PC-9 (cell line): Measurements from ENCODE around the gene ERGIC1. TPM values are rescaled to one million over a fixed set of nuclear protein-coding genes. Genes with fewer than 3 reads are reported as not detected.
A peak's percentile ranks its signal among the peaks of the same experiment; 100 is the strongest.

Experiments
- BruUV-seq: library from RNA; stranded (reverse); fragments of 400-500 nt; replicated peaks from 2 replicates; lab custom pipeline; 2021; lab: Mats Ljungman, UMichigan
- CTCF ChIA-PET: fragments of 300-600 bp; sonication (Branson Sonifier 250); formaldehyde crosslinking; loops from one replicate; lab custom pipeline; 2022; ENCODE audit warnings: antibody characterized with exemption; lab: Charles Lee
- POLR2A ChIA-PET: fragments of 300-600 bp; sonication (Branson Sonifier 250); formaldehyde crosslinking; loops from one replicate; lab custom pipeline; 2022; ENCODE audit warnings: antibody characterized with exemption; ENCODE audit not compliant: unreplicated experiment; lab: Charles Lee
- DNase-seq, 2 experiments: peaks; one replicate each; pipeline versions ENCODE4 v3.0.0 to v3.0.0-alpha.2; 2015 to 2022; ENCODE audit warnings: mixed read lengths in 1 of 2
- H2AFZ ChIP-seq: fragments of 200-600 bp; sonication (generic); 2 replicates; pipeline ENCODE4 v1.8.1; 2017; ENCODE audit warnings: antibody characterized with exemption
- H3F3A ChIP-seq: fragments of 200-600 bp; sonication (generic); 2 replicates; pipeline ENCODE4 v1.8.1; 2017; ENCODE audit warnings: antibody characterized with exemption, mild to moderate bottlenecking, low read depth; ENCODE audit not compliant: insufficient read depth
- H3K27ac ChIP-seq: fragments of 200-600 bp; sonication (generic); 2 replicates; pipeline ENCODE4 v1.6.1; 2016; ENCODE audit warnings: mixed run types
- H3K27me3 ChIP-seq: fragments of 200-600 bp; sonication (generic); 2 replicates; pipeline ENCODE4 v1.6.1; 2016; ENCODE audit warnings: low read depth, mixed run types; ENCODE audit not compliant: insufficient read depth
- H3K36me3 ChIP-seq: fragments of 200-600 bp; sonication (generic); 2 replicates; pipeline ENCODE4 v1.6.1; 2016; ENCODE audit warnings: low read depth, mixed run types
- H3K4me1 ChIP-seq: fragments of 200-600 bp; sonication (generic); replicated peaks from 2 replicates; pipeline ENCODE4 v1.6.1; 2016; ENCODE audit warnings: mixed run types; ENCODE audit not compliant: insufficient read depth
- H3K4me2 ChIP-seq: fragments of 200-600 bp; sonication (generic); 2 replicates; pipeline ENCODE4 v1.6.1; 2017; ENCODE audit warnings: mixed run types
- H3K4me3 ChIP-seq: fragments of 200-600 bp; sonication (generic); 2 replicates; pipeline ENCODE4 v1.6.1; 2016; ENCODE audit warnings: mixed run types
- H3K79me2 ChIP-seq: fragments of 200-600 bp; sonication (generic); 2 replicates; pipeline ENCODE4 v1.6.1; 2017; ENCODE audit warnings: low read depth, mixed run types
- H3K9me2 ChIP-seq: fragments of 200-600 bp; sonication (generic); 2 replicates; pipeline ENCODE4 v1.8.1; 2017; ENCODE audit warnings: mild to moderate bottlenecking; ENCODE audit not compliant: insufficient read depth
- H3K9me3 ChIP-seq: fragments of 200-600 bp; sonication (generic); 2 replicates; pipeline ENCODE4 v1.8.1; 2016; ENCODE audit warnings: low read depth; ENCODE audit not compliant: insufficient read depth
- H4K20me1 ChIP-seq: fragments of 200-600 bp; sonication (generic); 2 replicates; pipeline ENCODE4 v1.8.1; 2017; ENCODE audit not compliant: insufficient read depth
- CTCF ChIP-seq: fragments of 200-600 bp; sonication (generic); conservative IDR thresholded peaks from 2 replicates; pipeline ENCODE4 v1.6.1; 2017; ENCODE audit warnings: mixed run types, antibody characterized with exemption, mild to moderate bottlenecking, moderate library complexity
- EZH2 ChIP-seq: fragments of 200-600 bp; sonication (generic); IDR thresholded peaks from 2 replicates; pipeline ENCODE4 v1.8.0; 2017; ENCODE audit warnings: antibody characterized with exemption, low read depth
- intact Hi-C: fragments of 100-400 bp; cut with micrococcal nuclease; formaldehyde crosslinking; loops from one replicate; pipeline ENCODE4 v1.10.0; 2022; ENCODE audit not compliant: unreplicated experiment
- total RNA-seq: library from RNA; stranded (reverse); gene quantifications from 2 replicates; pipeline ENCODE4 v1.2.3, GENCODE V29; 2021

Gene ERGIC1
- total RNA-seq, 1 experiment from 2014 or later: 159 TPM

GRCh38 chr5:172868436-172868923, 34.4 kb downstream of the ERGIC1 start:
- TF ChIP-seq EZH2 (no peak), CTCF (no peak)
- peak overlapping the region; percentile 59 for H3K4me2 ChIP-seq
- peak in 1 of 2 experiments; percentile 77 for DNase-seq
- no peak overlapping the region for H3K4me3 ChIP-seq
- peak overlapping the region; percentile 84 for H3K27ac ChIP-seq
- H2AFZ ChIP-seq: no peak overlapping the region
- H4K20me1 ChIP-seq: no peaks in the 10 kb centered on the region
- no TSS peak for BruUV-seq
- H3F3A ChIP-seq: peaks cover 30% of the 10 kb centered on the region
- no peaks in the 10 kb centered on the region for H3K27me3 ChIP-seq
- intact Hi-C loops: loop anchor here (2.0 kb wide), 2 partner anchors 36 to 152 kb away; no protein-coding TSS in a partner anchor
- no peaks in the 10 kb centered on the region for H3K9me3 ChIP-seq
- H3K9me2 ChIP-seq: no peaks in the 10 kb centered on the region
- POLR2A ChIA-PET: interaction anchor here (0.7 kb wide), 1 partner anchor 20 kb away, joined by 3 read pairs; no protein-coding TSS in a partner anchor
- 0 out of 2 replicates have a peak, but pooled peaks cover 3% of the 10 kb centered on the region for H3K36me3 ChIP-seq
- CTCF ChIA-PET: interaction anchor here (0.6 kb wide), 1 partner anchor 61 kb away, joined by 6 read pairs; no protein-coding TSS in a partner anchor
- peaks cover 17% of the 10 kb centered on the region for H3K79me2 ChIP-seq
- H3K4me1 ChIP-seq: peaks cover 44% of the 10 kb centered on the region

- peaks cover 15% of the 10 kb centered on the region; the same call in 1 of the 2 replicates for H3K79me2 ChIP-seq
- H3F3A ChIP-seq: peaks cover 26% of the 10 kb centered on the region
- H2AFZ ChIP-seq: no peak overlapping the region
- no peaks in the 10 kb centered on the region for H4K20me1 ChIP-seq
- H3K27ac ChIP-seq: peak overlapping the region; percentile 84
- H3K9me3 ChIP-seq: no peaks in the 10 kb centered on the region
- no peaks in the 10 kb centered on the region for H3K9me2 ChIP-seq
- BruUV-seq: no TSS peak
- no peaks in the 10 kb centered on the region for H3K36me3 ChIP-seq
- no peaks in the 10 kb centered on the region for H3K27me3 ChIP-seq
- no peak overlapping the region for H3K4me3 ChIP-seq
- POLR2A ChIA-PET: interaction anchor here (0.7 kb wide), 1 partner anchor 21 kb away, joined by 3 read pairs; no protein-coding TSS in a partner anchor
- DNase-seq: peak; percentile 63 to 88
- CTCF ChIA-PET: interaction anchor here (0.6 kb wide), 2 partner anchors 52 to 62 kb away, joined by 3 to 6 read pairs; no protein-coding TSS in a partner anchor
- TF ChIP-seq CTCF (no peak), EZH2 (no peak)
- peaks cover 44% of the 10 kb centered on the region for H3K4me1 ChIP-seq
- intact Hi-C loops: loop anchor here (1.0 to 2.0 kb wide), 3 partner anchors 9 to 152 kb away; no protein-coding TSS in a partner anchor
- H3K4me2 ChIP-seq: peak overlapping the region; percentile 59
Measured at GRCh38 chr5:172868924-172869591, 35.0 kb downstream of the ERGIC1 start.

- Histone ChIP-seq H3F3A (peaks cover 26% of the 10 kb centered on the region), H3K27me3 (no peaks in the 10 kb centered on the region), H3K9me3 (no peaks in the 10 kb centered on the region), H3K4me1 (peaks cover 44% of the 10 kb centered on the region), H3K27ac (peak overlapping the region; percentile 84), H4K20me1 (no peaks in the 10 kb centered on the region), H3K4me2 (peak overlapping the region; percentile 59), H3K4me3 (no peak overlapping the region), H3K36me3 (no peaks in the 10 kb centered on the region), H3K9me2 (no peaks in the 10 kb centered on the region), H2AFZ (no peak overlapping the region), H3K79me2 (peaks cover 15% of the 10 kb centered on the region; the same call in 1 of the 2 replicates)
- ChIA-PET CTCF (interaction anchor here (0.6 kb wide), 1 partner anchor 53 kb away, joined by 3 read pairs; no protein-coding TSS in a partner anchor), POLR2A (interaction anchor here (0.6 kb wide), 1 partner anchor 98 kb away, joined by 3 read pairs; the partner anchor contains the start of gene DUSP1)
- no peak for TF ChIP-seq EZH2
- no peak for TF ChIP-seq CTCF
- intact Hi-C loops: loop anchor here (1.0 to 2.0 kb wide), 3 partner anchors 9 to 153 kb away; no protein-coding TSS in a partner anchor
- no peak for DNase-seq
- no TSS peak for BruUV-seq
Measured at GRCh38 chr5:172869691-172870090, 35.6 kb downstream of the ERGIC1 start.
